Tibial nerve (tissue), 4 donors: ENCODE data around the gene ALK. TPM values are rescaled to one million over a fixed set of nuclear protein-coding genes. Genes with fewer than 3 reads are reported as not detected.

Experiments
- DNase-seq, 2 donors: peaks; one replicate each; pipeline ENCODE4 v3.0.0-alpha.2; 2019; ENCODE audit warnings: low spot score in 2 of 2
- H3K27ac ChIP-seq, 4 donors: fragments of 200-600 bp; sonication (generic) in 3 of 4; one replicate each; pipeline ENCODE4 v1.5.1; 2017 to 2019; ENCODE audit warnings: mild to moderate bottlenecking in 1 of 4
- H3K27me3 ChIP-seq, 2 donors: fragments of 200-600 bp; sonication (generic) in 1 of 2; one replicate each; pipeline versions ENCODE4 v1.5.1 to v1.6.0; 2017 to 2019
- H3K36me3 ChIP-seq, 3 donors: fragments of 200-600 bp; sonication (generic); one replicate each; pipeline ENCODE4 v1.5.1; 2018 to 2019
- H3K4me1 ChIP-seq, 4 donors: fragments of 200-600 bp; sonication (generic) in 3 of 4; one replicate each; pipeline ENCODE4 v1.5.1; 2017 to 2019
- H3K4me3 ChIP-seq, 4 donors: fragments of 200-600 bp; sonication (generic) in 3 of 4; one replicate each; pipeline ENCODE4 v1.5.1; 2017 to 2019; ENCODE audit warnings: mild to moderate bottlenecking in 1 of 4, moderate library complexity in 1 of 4
- H3K9me3 ChIP-seq, 4 donors: fragments of 200-600 bp; sonication (generic) in 3 of 4; one replicate each; pipeline ENCODE4 v1.5.1; 2017 to 2019
- CTCF ChIP-seq, 5 experiments: fragments of 200-600 bp in 3 of 5; fragments of 450-650 bp in 2 of 5; sonication (generic) in 3 of 5; IDR thresholded peaks; one replicate each; pipeline ENCODE4 v1.5.1; 2016 to 2019; ENCODE audit warnings: antibody characterized with exemption in 5 of 5, mild to moderate bottlenecking in 3 of 5, moderate library complexity in 2 of 5
- EP300 ChIP-seq, 2 donors: sonication (generic); formaldehyde crosslinking; IDR thresholded peaks; one replicate each; pipeline ENCODE4 v1.6.1; 2017; ENCODE audit warnings: antibody characterized with exemption in 2 of 2, mild to moderate bottlenecking in 1 of 2
- POLR2A ChIP-seq, 2 donors: fragments of 450-650 bp; IDR thresholded peaks; one replicate each; pipeline ENCODE4 v1.6.1; 2017; ENCODE audit warnings: antibody characterized with exemption in 2 of 2, mild to moderate bottlenecking in 2 of 2, moderate library complexity in 2 of 2
- WGBS, 2 donors: methylation state at CpG; one replicate each; pipeline ENCODE4 v1.1.5; 2018; 5-methylcytosine and 5-hydroxymethylcytosine counted together
- total RNA-seq, 4 donors: library from RNA; depleted of rRNA; stranded (reverse); fragments of >200 nt; gene quantifications; one replicate each; pipeline ENCODE4 v1.1.0, GENCODE V29; 2016

The ALK gene
- total RNA-seq, 4 donors from 2014 or later = 0.39 to 4.8 (median 0.66) TPM

GRCh38 chr2:29450596-29451222, 470.7 kb downstream of the ALK start:
- 40 to 42% methylated on average over 5 of the region's 5 CpGs for WGBS, 2 donors
- H3K4me3 ChIP-seq = no peak overlapping the region
- no peaks in the 10 kb centered on the region for H3K36me3 ChIP-seq
- H3K4me1 ChIP-seq = peaks cover 0 to 6% (median 0%) of the 10 kb centered on the region in 4 donors
- H3K9me3 ChIP-seq = no peaks in the 10 kb centered on the region
- TF ChIP-seq POLR2A (IDR thresholded peaks at IDR 0.05) (no peak), EP300 (IDR thresholded peaks at IDR 0.05) (no peak), CTCF (IDR thresholded peaks at IDR 0.05) (no peak)
- H3K27me3 ChIP-seq = no peaks in the 10 kb centered on the region
- no peak for DNase-seq
- H3K27ac ChIP-seq = no peak overlapping the region

GRCh38 chr2:29449499-29449898, 471.9 kb downstream of the ALK start:
- WGBS, 2 donors = 86 to 100% methylated on average over 2 of the region's 2 CpGs
- no peak for DNase-seq
- no peak for TF ChIP-seq EP300 (IDR thresholded peaks at IDR 0.05)
- TF ChIP-seq POLR2A (IDR thresholded peaks at IDR 0.05) = no peak
- TF ChIP-seq CTCF (IDR thresholded peaks at IDR 0.05) = no peak

DNA sequence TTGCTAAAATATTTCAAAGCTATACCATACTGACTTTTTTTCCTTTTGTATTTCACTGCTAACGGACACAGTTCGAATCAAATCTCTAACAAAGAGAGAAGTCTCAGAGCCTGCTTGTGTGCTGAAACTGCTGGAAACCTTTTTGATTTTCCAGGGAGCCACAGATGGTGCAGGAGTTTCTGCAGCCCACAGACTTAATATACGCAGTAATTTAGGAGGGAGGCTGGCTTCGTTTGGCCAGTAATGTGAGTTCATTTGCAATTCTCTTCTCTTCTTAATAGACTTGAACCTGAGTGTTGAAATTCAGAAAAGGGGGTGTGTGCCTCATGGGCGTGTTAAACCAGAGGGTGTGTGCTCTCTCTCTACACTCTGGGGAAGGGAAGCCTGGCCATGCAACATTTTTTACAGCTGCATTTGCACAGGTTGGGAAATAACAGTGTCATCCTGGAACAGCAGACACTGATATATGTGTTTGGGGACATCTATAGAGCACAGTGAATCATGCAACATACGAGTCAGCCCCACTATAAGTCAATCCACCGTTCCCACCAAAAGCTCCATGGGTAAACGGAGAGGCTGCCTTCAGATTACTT, 473.2 kb downstream of the ALK start:
- no peak for DNase-seq
- Histone ChIP-seq H3K36me3 (no peaks in the 10 kb centered on the region), H3K27me3 (no peaks in the 10 kb centered on the region), H3K9me3 (no peaks in the 10 kb centered on the region), H3K27ac (no peak overlapping the region), H3K4me3 (no peak overlapping the region), H3K4me1 (no peaks in the 10 kb centered on the region)
- 66 to 67% methylated on average over 8 of the region's 8 CpGs for WGBS, 2 donors
- TF ChIP-seq CTCF (IDR thresholded peaks at IDR 0.05) (no peak), POLR2A (IDR thresholded peaks at IDR 0.05) (no peak), EP300 (IDR thresholded peaks at IDR 0.05) (no peak)

More at GRCh38 chr2:29449499-29449898, 471.9 kb downstream of the ALK start:
- H3K36me3 ChIP-seq = no peaks in the 10 kb centered on the region
- no peaks in the 10 kb centered on the region for H3K27me3 ChIP-seq
- no peaks in the 10 kb centered on the region for H3K9me3 ChIP-seq
- H3K4me1 ChIP-seq = no peaks in the 10 kb centered on the region
- no peak overlapping the region for H3K4me3 ChIP-seq
- no peak overlapping the region for H3K27ac ChIP-seq

DNA sequence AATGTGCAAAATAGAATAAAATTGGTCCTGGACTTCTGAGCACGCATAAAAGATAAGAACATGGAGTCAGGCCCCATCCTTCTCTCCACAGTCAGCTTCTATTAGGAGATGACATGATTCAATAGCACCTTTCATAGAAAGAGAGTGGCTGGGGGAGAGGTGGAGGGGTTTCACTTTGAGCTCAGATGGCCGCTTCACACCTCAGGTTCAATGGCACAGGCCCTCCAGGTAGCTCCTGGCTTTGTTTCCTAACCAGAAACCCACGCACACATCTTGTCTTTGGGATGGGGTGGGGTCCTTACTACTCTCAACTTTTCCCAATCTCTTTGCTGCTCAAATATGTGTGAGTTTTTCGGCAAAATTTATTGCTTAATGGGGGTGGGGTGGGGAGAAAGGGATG, 473.9 kb downstream of the ALK start:
- Histone ChIP-seq H3K27me3 (no peaks in the 10 kb centered on the region), H3K4me3 (no peak overlapping the region), H3K36me3 (no peaks in the 10 kb centered on the region), H3K9me3 (no peaks in the 10 kb centered on the region), H3K27ac (no peak overlapping the region), H3K4me1 (no peaks in the 10 kb centered on the region)
- TF ChIP-seq EP300 (IDR thresholded peaks at IDR 0.05) (no peak), POLR2A (IDR thresholded peaks at IDR 0.05) (no peak), CTCF (IDR thresholded peaks at IDR 0.05) (no peak)
- WGBS, 2 donors = 85 to 87% methylated on average over 4 of the region's 4 CpGs
- no peak for DNase-seq

DNA sequence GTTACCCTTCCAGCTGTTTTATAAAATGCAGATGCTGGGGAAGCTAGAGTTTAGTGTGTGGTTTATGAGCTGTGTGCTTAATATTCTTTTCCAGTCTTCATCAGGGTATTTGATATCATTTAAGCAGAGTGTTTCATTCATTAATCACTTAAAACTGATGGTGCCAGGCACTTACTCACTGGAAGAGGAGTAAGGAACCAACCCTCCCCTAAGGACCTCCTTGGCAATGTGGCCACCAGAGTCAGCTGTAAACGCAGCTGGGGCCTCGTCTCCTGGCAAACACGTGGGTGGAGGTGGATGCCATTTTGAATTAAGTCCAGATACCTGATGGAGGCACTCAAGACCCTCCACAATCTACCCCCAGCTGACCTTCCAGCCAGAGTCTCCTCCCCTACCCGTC, 474.5 kb downstream of the ALK start:
- Histone ChIP-seq H3K36me3 (no peaks in the 10 kb centered on the region), H3K4me3 (no peak overlapping the region), H3K27me3 (no peaks in the 10 kb centered on the region), H3K4me1 (no peaks in the 10 kb centered on the region), H3K9me3 (no peaks in the 10 kb centered on the region), H3K27ac (no peak overlapping the region)
- WGBS, 2 donors = 61 to 88% methylated on average over 4 of the region's 4 CpGs
- TF ChIP-seq CTCF (IDR thresholded peaks at IDR 0.05) (no peak), EP300 (IDR thresholded peaks at IDR 0.05) (no peak), POLR2A (IDR thresholded peaks at IDR 0.05) (no peak)
- no peak for DNase-seq
